GM08714 (cell line): Measurements from ENCODE around the gene TCAF1.
"Not testable (repeated sequence)": the region's sequence is repeated elsewhere in the genome, so short reads cannot be mapped to it uniquely, and the experiment has no call there.

Experiments
- H3K4me3 ChIP-seq: fragments of 200-500 bp; sonication (Bioruptor generic); 2 replicates; pipeline ENCODE4 v1.5.1; 2014; ENCODE audit warnings: mild to moderate bottlenecking, low read length, inconsistent platforms
- ZNF274 ChIP-seq: IDR thresholded peaks from 2 replicates; pipeline ENCODE4 v1.6.1; 2012; ENCODE audit warnings: mild to moderate bottlenecking, low read depth, low read length

TCAF1 gene

GRCh38 chr7:143890558-143890957, 11.4 kb downstream of the TCAF1 start:
- no peak for TF ChIP-seq ZNF274

GRCh38 chr7:143889068-143889467, 12.9 kb downstream of the TCAF1 start:
- TF ChIP-seq ZNF274 = no peak
- no peak overlapping the region for H3K4me3 ChIP-seq

More at GRCh38 chr7:143890558-143890957, 11.4 kb downstream of the TCAF1 start:
- no peak overlapping the region for H3K4me3 ChIP-seq

DNA sequence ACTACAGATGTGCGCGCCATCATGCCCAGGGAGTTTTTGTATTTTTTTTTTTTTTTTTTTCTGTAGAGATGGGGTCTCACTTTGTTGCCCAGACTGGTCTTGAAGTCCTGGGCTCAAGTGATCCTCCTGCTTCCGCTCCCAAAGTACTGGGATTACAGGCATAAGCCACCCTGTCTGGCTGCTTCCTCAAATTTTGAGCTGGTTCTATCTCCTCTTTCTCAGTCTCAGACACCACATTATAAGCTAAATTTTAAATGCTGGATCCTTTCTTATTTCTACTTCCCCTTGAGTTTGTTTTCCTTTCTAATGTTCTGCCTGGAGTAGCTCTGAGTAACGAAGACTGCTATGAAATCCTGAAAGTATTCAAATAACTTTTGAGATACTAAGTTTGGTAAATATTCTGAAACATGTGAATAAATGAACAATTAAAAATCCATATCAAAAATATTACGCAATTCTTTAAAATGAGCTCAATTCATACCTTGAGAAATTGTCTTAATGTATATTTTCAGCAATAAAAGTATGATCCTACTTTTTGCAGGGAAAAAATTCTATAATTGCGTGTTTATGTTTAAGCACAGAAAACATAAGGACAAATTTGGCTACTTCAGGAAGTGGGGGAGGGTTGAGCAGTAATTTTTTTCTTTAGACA, 15.0 kb downstream of the TCAF1 start:
- no peak for TF ChIP-seq ZNF274
- no peak overlapping the region for H3K4me3 ChIP-seq

- no peak overlapping the region for H3K4me3 ChIP-seq
Measured at GRCh38 chr7:143885951-143886350, 16.0 kb downstream of the TCAF1 start.

DNA sequence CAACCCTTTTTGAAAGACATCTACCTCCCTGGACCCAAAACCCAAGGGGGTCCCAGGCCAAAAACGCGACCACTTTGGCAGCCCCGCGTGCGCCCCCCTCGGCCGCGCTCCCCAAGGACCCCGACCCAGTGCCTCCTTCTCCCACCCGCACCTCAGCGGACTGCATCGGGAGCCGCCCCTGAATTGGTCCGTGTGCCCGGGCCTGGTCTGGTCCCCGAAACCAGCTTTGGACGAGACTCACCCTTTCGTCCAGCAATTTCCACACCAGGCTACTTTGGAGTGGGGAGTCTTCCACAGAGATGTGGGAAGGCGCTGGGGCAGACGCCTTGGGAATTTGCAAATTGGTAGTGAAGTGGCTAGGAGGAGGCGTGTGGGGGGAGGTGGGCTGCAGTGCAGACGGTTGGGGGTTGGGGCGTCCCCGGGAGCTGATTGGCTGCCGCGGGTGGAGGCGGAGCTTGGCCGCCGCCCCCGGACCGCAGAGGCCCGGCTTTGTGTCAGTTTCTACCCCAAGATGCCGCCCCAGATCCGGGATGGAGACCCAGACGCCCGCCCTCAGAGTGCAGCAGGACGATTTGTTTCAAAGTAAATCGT, 16.9 kb downstream of the TCAF1 start:
- TF ChIP-seq ZNF274 = no peak
- H3K4me3 ChIP-seq = peak overlapping the region; percentile 53; the same call in 1 of the 2 replicates

More at GRCh38 chr7:143885951-143886350, 16.0 kb downstream of the TCAF1 start:
- TF ChIP-seq ZNF274 = no peak

GRCh38 chr7:143884241-143884968, 17.6 kb downstream of the TCAF1 start:
- TF ChIP-seq ZNF274 = no peak
- H3K4me3 ChIP-seq = peak overlapping the region; percentile 53; the same call in 1 of the 2 replicates

GRCh38 chr7:143882604-143883078, 19.3 kb downstream of the TCAF1 start:
- TF ChIP-seq ZNF274 = no peak
- H3K4me3 ChIP-seq = peak overlapping the region; percentile 56

GRCh38 chr7:143882020-143882603, 19.9 kb downstream of the TCAF1 start:
- H3K4me3 ChIP-seq = peak overlapping the region; percentile 10; the same call in 1 of the 2 replicates
- no peak for TF ChIP-seq ZNF274

- no peak for TF ChIP-seq ZNF274
- no peak overlapping the region for H3K4me3 ChIP-seq
Measured at GRCh38 chr7:143878884-143879283, 23.1 kb downstream of the TCAF1 start.

DNA sequence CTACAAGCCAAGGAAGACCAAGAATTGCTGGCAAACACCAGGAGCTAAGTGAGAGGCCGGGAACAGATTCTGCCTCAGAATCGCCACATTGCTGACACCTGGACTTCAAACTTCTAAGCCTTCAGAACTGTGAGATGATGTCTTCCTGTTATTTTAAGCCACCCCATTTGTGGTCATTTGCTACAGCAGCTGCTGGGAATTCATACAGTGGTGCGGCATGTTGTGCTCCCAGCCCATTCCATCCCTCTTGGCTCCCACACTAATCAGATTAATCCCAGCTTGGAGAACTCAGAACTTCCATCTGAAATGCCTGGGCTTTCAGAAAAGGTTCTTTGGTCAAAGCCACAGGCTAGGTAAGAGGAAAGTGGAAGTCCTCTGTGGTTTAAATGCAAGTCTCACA, 24.9 kb downstream of the TCAF1 start:
- no peak for TF ChIP-seq ZNF274
- no peak overlapping the region for H3K4me3 ChIP-seq

- no peak for TF ChIP-seq ZNF274
- no peak overlapping the region for H3K4me3 ChIP-seq
Measured at GRCh38 chr7:143876218-143876617, 25.8 kb downstream of the TCAF1 start.

DNA sequence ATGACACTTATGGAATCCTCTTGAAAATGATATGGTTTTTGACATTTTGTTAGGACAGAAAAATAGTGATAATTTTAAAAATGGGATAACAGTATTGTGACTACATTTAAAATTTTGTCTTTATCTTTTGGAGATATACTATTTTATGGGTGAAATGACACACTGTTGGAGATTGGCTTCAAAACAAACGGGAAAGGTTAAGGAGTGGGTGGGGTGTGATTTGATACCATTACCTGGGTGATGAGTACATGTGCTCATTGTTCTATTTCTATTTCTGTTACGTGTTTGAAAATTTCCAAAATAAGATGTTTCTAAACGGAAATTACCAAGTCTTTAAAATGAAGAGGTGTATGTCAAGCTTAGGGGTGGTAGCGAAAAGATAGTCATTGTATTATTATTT, 28.7 kb downstream of the TCAF1 start:
- not testable (repeated sequence) for H3K4me3 ChIP-seq

DNA sequence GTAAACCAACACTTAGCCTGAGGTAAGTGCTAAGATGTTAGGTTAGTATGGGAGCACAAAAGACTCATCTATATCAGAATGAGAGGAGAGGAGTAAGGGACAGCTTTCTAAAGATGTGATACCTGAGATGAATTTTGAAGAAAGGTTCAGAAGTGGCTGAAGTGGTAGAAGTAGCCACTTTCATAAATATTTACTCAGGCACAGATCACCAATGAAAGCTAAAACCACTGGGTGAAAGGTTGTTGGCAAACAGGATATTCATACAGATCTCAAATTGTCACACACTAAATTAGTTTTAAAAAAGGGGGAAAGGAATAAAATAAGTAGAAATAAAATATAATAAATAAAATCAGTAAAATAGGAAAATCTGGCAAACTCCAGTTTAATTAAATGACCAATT, 30.4 kb downstream of the TCAF1 start:
- H3K4me3 ChIP-seq = not testable (repeated sequence)

- H3K4me3 ChIP-seq = not testable (repeated sequence)
Measured at GRCh38 chr7:143857994-143858393, 44.0 kb downstream of the TCAF1 start.

- H3K4me3 ChIP-seq = not testable (repeated sequence)
Measured at GRCh38 chr7:143855443-143855842, 46.5 kb downstream of the TCAF1 start.
